ENCODE results near the gene SCCPDH.

DNA sequence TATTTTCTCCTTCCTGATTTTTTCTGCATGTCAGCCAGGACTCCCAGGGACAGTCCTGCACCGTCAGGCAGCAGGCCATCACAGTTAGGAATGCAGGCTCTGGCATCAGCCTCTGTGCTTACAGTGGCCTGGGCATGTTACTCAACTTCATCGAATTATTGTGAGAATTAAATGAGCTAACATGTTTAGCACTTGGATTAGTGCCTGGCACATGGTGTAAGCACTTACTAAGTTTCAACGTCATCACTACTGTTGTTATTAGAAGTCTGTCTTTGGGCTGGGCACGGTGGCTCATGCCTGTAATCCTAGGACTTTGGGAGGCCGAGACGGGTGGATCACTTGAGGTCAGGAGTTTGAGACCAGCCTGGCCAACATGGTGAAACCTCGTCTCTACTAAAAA is 45.1 kb downstream of the SCCPDH start:
- no peak for TF ChIP-seq TCF7 (IDR thresholded peaks at IDR 0.05; ENCODE audit: borderline replicate concordance)
- no peak for TF ChIP-seq ZNF644 (tag; IDR thresholded peaks at IDR 0.05; ENCODE audit: low read depth)
- no peak for TF ChIP-seq ELF1 (tag; IDR thresholded peaks at IDR 0.05)
- TF ChIP-seq EZH2 (IDR thresholded peaks at IDR 0.05; ENCODE audit: borderline replicate concordance, low read depth, low read length), result no peak
- TF ChIP-seq ETV1 (tag; conservative IDR thresholded peaks at IDR 0.05; ENCODE audit: low read depth), result no peak
- TF ChIP-seq CXXC5 (CRISPR knock-in tag; IDR thresholded peaks at IDR 0.05), result no peak
